Immature natural killer cell (primary cell): ENCODE results near the gene MT1M. TPM values are rescaled to one million over a fixed set of nuclear protein-coding genes. Genes with fewer than 3 reads are reported as not detected.
A peak's percentile ranks its signal among the peaks of the same experiment; 100 is the strongest.
"Not testable (repeated sequence)": the region's sequence is repeated elsewhere in the genome, so short reads cannot be mapped to it uniquely, and the experiment has no call there.

Source experiments
- DNase-seq, 3 donors: peaks; one replicate each; pipeline ENCODE4 v3.0.0; 2022; ENCODE audit warnings: mixed read lengths in 1 of 3
- H3K27ac Mint-ChIP-seq, 6 donors: one replicate each; pipeline ENCODE4 v1.8.0; 2020; ENCODE audit warnings: mixed read lengths in 6 of 6, mild to moderate bottlenecking in 5 of 6, inconsistent platforms in 4 of 6, moderate library complexity in 3 of 6
- H3K27me3 Mint-ChIP-seq, 3 donors: one replicate each; pipeline ENCODE4 v1.8.0; 2020 to 2021; ENCODE audit warnings: low read depth in 3 of 3, mild to moderate bottlenecking in 3 of 3, mixed read lengths in 3 of 3, moderate library complexity in 3 of 3, inconsistent platforms in 1 of 3
- H3K36me3 Mint-ChIP-seq, 3 donors: one replicate each; pipeline ENCODE4 v1.8.0; 2020; ENCODE audit warnings: mixed read lengths in 3 of 3, inconsistent platforms in 2 of 3, mild to moderate bottlenecking in 2 of 3
- H3K4me1 Mint-ChIP-seq, 2 donors: one replicate each; pipeline ENCODE4 v1.8.0; 2020; ENCODE audit warnings: inconsistent platforms in 2 of 2, mild to moderate bottlenecking in 2 of 2, mixed read lengths in 2 of 2, moderate library complexity in 1 of 2
- H3K4me3 Mint-ChIP-seq, 5 donors: one replicate each; pipeline ENCODE4 v1.8.0; 2020; ENCODE audit warnings: mild to moderate bottlenecking in 5 of 5, mixed read lengths in 5 of 5, inconsistent platforms in 3 of 5, moderate library complexity in 3 of 5
- H3K9me3 Mint-ChIP-seq, 6 donors: one replicate each; pipeline ENCODE4 v1.8.0; 2020; ENCODE audit warnings: mild to moderate bottlenecking in 6 of 6, mixed read lengths in 6 of 6, inconsistent platforms in 4 of 6, moderate library complexity in 3 of 6
- polyA plus RNA-seq, 3 donors: library from polyadenylated mRNA; unstranded; fragments of 300-500 nt; fragmentation: Illumina TruSeq; gene quantifications; one replicate each; pipeline ENCODE4 v1.2.3, GENCODE V29; 2021

The MT1M gene
- polyA plus RNA-seq, 3 donors from 2014 or later = not detected

DNA sequence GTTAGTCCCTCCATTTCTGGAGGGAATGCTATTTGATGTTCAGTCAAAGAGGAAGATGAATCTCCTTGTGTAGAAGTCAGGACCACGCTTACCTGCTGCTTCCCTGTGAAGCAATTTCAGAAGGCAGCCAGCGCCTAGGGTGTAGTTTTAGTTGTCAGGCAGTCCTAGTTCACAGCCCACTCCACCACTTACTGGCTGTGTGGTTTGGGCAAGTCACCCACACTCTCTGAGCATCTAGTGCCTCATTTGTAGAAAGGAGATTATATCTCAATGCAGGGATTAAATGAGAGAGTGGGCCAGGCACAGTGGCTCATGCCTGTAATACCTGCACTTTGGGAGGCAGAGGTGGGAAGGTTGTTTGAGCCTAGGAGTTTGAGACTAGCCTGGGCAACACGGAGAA, 39.7 kb downstream of the MT1M start:
- not testable (repeated sequence) for DNase-seq, H3K4me3 Mint-ChIP-seq, H3K9me3 Mint-ChIP-seq, H3K36me3 Mint-ChIP-seq, H3K27ac Mint-ChIP-seq
- H3K4me1 Mint-ChIP-seq = peaks cover 13 to 16% of the 10 kb centered on the region in 2 donors
- peaks cover 27 to 32% (median 30%) of the 10 kb centered on the region in 3 donors for H3K27me3 Mint-ChIP-seq

DNA sequence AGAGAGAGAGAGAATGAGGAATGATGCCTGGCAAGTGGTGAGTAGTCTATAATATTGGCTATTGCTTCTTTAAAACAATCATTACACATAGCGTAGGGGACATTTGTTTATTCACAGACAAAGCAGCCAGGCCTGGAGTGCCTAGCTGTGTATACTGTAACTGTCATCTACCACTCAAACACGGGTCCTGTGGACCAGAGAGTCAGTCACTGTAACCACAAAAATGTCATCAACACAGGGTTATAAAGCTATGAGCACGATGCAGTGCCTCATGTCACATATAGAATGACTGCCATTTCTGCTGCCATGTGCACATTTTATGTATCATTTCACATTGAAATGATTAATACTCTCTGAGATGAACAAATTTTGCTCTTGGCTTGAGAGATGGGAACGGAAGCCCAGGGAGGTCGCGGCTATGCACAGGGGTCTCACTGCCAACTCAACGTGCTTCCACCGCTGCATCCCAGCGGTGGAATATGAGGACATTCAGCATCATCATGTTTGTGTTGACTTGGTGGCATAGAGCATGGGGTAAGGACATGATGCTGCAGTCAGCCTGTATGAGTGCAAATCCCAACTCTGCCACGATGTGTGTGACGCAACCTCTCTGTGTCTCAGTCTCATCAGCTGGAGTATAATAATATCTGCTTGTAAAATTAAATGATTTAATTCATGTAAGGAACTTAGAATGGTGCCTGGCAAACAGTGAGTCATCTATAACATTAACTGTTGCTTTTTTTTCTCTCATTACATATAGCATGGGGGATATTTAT, 40.5 kb downstream of the MT1M start:
- H3K4me3 Mint-ChIP-seq = no peak overlapping the region
- H3K27ac Mint-ChIP-seq = no peak overlapping the region
- peaks cover 13 to 16% of the 10 kb centered on the region in 2 donors for H3K4me1 Mint-ChIP-seq
- H3K27me3 Mint-ChIP-seq = peaks cover 21 to 32% (median 27%) of the 10 kb centered on the region in 3 donors
- DNase-seq = no peak
- no peaks in the 10 kb centered on the region for H3K9me3 Mint-ChIP-seq
- no peaks in the 10 kb centered on the region for H3K36me3 Mint-ChIP-seq

DNA sequence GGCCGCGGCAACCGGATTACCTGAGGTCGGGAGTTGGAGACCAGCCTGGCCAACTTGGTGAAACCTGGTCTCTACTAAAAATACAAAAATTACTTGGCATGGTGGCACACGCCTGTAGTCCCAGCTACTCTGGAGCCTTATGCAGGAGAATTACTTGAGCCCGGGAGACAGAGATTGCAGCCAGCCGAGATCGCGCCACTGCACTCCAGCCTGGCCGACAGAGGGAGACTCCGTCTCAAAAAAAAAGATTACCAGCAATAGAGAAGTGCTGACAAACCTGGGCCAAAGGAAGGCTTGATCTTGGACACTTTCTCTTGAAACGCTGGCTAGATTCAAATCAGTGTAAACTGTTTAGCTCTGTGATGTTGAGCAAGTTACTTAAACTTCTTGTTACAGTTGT, 41.5 kb downstream of the MT1M start:
- H3K9me3 Mint-ChIP-seq = no peaks in the 10 kb centered on the region
- H3K4me3 Mint-ChIP-seq = peak overlapping the region in 1 of 5 donors; percentile 28
- no peak overlapping the region for H3K27ac Mint-ChIP-seq
- peak in 1 of 3 donors; percentile 10 for DNase-seq
- no peaks in the 10 kb centered on the region for H3K36me3 Mint-ChIP-seq
- peaks cover 12 to 13% of the 10 kb centered on the region in 2 donors for H3K4me1 Mint-ChIP-seq
- peaks cover 17 to 28% (median 23%) of the 10 kb centered on the region in 3 donors for H3K27me3 Mint-ChIP-seq

DNA sequence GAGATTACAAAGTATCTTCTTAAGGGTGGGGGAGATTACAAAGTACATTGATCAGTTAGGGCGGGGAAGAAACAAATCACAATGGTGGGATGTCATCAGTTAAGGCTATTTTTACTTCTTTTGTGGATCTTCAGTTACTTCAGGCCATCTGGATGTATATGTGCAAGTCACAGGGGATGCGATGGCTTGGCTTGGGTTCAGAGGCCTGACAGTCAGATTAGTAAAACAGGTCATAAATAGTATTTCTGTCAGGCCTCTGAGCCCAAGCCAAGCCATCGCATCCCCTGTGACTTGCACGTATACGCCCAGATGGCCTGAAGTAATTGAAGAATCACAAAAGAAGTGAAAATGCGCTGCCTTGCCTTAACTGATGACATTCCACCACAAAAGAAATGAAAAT, 42.1 kb downstream of the MT1M start:
- H3K4me3 Mint-ChIP-seq, H3K9me3 Mint-ChIP-seq: not testable (repeated sequence)
- peaks cover 17 to 28% (median 20%) of the 10 kb centered on the region in 3 donors for H3K27me3 Mint-ChIP-seq

GRCh38 chr16:56675685-56676210, 43.3 kb downstream of the MT1M start:
- DNase-seq = peak in 2 of 3 donors; percentile 40 to 45
- H3K27ac Mint-ChIP-seq = no peak overlapping the region
- H3K27me3 Mint-ChIP-seq = peaks cover 14 to 28% (median 18%) of the 10 kb centered on the region in 3 donors
- H3K4me1 Mint-ChIP-seq = peaks cover 12 to 13% of the 10 kb centered on the region in 2 donors
- H3K9me3 Mint-ChIP-seq = no peaks in the 10 kb centered on the region
- H3K36me3 Mint-ChIP-seq = no peaks in the 10 kb centered on the region
- H3K4me3 Mint-ChIP-seq = peak overlapping the region; percentile 42 to 84 (median 65)

More for the DNA sequence above, 42.1 kb downstream of the MT1M start:
- DNase-seq, H3K36me3 Mint-ChIP-seq, H3K27ac Mint-ChIP-seq: not testable (repeated sequence)
- H3K4me1 Mint-ChIP-seq = peaks cover 12 to 13% of the 10 kb centered on the region in 2 donors

- Mint-ChIP-seq H3K4me3 (no peak overlapping the region), H3K9me3 (no peaks in the 10 kb centered on the region), H3K27me3 (peaks cover 13 to 20% (median 14%) of the 10 kb centered on the region in 3 donors), H3K27ac (no peak overlapping the region), H3K36me3 (no peaks in the 10 kb centered on the region), H3K4me1 (peaks cover 21 to 26% of the 10 kb centered on the region in 2 donors)
- DNase-seq = no peak
Measured at GRCh38 chr16:56677474-56677873, 45.0 kb downstream of the MT1M start.

DNA sequence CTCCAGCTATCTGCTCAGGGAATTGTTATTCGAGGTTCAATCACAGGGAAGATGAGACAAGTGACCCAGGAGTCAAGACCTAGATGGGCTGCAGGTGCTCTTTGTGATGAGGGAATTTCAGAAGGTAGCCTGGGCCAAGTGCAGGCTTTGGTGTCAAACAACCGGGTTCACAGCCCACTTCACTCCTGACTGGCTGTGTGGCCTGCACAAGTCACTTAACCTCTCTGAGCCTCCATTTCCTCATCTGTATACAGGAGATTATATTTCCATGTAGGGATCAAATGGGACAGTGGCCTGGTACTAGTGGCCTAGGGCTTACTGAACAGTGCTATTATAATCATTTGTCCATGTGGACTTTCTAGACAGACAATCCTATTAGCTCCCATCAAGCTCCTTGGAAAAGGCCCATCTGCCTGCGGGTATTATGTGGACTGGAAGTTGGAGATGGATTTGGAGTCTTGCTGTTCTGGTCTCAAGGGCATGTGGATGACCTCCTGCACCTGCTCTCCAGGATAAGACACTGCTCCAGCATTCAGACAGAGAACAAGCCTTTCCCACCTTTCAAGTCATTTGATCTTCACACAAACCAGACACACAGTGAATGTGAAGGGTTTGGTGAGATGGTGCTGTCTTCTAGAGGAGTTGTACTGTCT, 46.7 kb downstream of the MT1M start:
- Mint-ChIP-seq H3K4me1 (peaks cover 30 to 43% of the 10 kb centered on the region in 2 donors), H3K36me3 (peaks cover 0 to 4% (median 0%) of the 10 kb centered on the region in 3 donors), H3K27ac (no peak overlapping the region), H3K9me3 (no peaks in the 10 kb centered on the region), H3K4me3 (no peak overlapping the region), H3K27me3 (peaks cover 8% of the 10 kb centered on the region in 3 donors)
- no peak for DNase-seq

- Mint-ChIP-seq H3K27ac (no peak overlapping the region), H3K9me3 (no peaks in the 10 kb centered on the region), H3K4me3 (no peak overlapping the region), H3K4me1 (peaks cover 29 to 44% of the 10 kb centered on the region in 2 donors), H3K27me3 (peaks cover 5 to 7% (median 7%) of the 10 kb centered on the region in 3 donors), H3K36me3 (peaks cover 0 to 4% (median 0%) of the 10 kb centered on the region in 3 donors)
- DNase-seq = no peak
Measured at GRCh38 chr16:56679818-56680217, 47.4 kb downstream of the MT1M start.

DNA sequence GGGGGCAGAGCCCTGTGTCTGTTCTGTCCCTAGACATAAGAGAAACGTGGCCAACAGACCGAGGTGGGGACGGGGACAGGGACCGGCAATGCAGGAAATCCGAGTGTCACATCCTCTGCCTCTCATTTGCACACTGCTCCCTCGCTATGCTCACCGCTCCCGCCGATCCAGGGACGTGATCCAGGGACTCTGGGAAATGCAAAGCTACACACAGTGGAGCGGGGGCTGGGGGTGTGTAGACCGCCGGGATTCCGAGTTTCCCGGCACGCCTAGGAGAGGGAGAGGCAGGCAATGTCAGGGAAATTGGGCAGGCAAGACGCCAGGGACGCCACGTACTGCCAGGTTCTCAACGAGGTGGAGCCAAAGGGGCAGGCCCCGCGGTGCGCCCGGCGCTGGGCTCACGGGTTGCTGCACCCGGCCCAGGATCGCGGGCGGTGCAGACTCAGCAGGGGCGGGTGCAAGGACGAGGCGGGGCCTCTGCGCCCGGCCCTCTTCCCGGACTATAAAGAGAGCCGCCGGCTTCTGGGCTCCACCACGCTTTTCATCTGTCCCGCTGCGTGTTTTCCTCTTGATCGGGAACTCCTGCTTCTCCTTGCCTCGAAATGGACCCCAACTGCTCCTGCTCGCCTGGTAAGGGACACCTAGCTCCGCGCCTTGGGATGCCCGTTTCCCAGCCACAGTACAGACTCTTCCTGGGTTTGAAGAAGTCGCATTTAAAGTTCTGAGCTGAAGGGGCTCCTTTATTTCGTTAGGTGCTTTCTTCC, 49.7 kb downstream of the MT1M start, which contains the start of gene MT1X:
Gene MT1X (plus strand): TSS at position 532 of the 764 bp plus-strand sequence. CDS start 71 bp downstream, at position 603.
- H3K4me3 Mint-ChIP-seq = peak within 1 kb of the TSS; percentile 93 to 97 (median 95)
- H3K4me1 Mint-ChIP-seq = peaks cover 20 to 32% of the 10 kb centered on the region in 2 donors
- peak within 1 kb of the TSS; percentile 82 to 93 (median 88) for H3K27ac Mint-ChIP-seq
- DNase-seq = peak; percentile 74 to 86 (median 85)
- peaks cover 0 to 8% (median 3%) of the 10 kb centered on the region in 3 donors for H3K36me3 Mint-ChIP-seq
- peaks cover 2 to 3% (median 3%) of the 10 kb centered on the region in 3 donors for H3K27me3 Mint-ChIP-seq
- no peaks in the 10 kb centered on the region for H3K9me3 Mint-ChIP-seq

DNA sequence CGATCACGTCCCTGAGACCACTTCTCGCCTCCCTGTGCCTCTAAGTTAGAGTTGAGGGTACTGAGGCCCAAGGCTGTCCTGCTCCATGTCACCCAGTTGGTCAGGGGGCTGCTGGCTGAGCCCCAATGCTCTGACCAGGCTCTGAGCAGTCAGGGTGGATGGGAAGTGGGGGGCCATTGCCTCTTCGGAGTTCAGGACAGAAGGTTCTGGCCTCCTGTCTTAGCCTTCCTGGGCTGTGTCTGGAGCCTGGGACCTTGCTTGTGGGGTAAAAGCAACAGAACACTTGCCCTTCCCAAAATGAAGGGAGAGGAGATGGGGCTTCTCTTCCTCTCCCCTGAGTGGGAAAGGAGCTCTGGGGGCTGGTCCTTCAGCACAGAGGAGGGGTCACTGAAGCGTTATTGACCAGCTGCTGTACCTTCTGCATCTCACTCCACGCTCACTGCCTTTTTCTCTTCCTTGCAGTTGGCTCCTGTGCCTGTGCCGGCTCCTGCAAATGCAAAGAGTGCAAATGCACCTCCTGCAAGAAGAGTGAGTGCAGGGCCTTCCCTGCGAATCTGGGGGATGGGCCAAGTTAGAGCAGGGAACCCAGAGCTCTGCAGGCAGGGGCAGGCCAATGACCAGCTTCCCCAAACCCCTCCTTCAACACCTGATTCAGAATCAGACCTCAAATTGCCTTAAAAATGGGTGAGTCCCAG, 50.4 kb downstream of the MT1M start:
- Mint-ChIP-seq H3K36me3 (peaks cover 0 to 8% (median 3%) of the 10 kb centered on the region in 3 donors), H3K27me3 (peaks cover 1 to 3% (median 3%) of the 10 kb centered on the region in 3 donors), H3K27ac (peak overlapping the region; percentile 68 to 93 (median 87)), H3K9me3 (no peaks in the 10 kb centered on the region), H3K4me3 (peak overlapping the region; percentile 93 to 97 (median 95)), H3K4me1 (peaks cover 20 to 32% of the 10 kb centered on the region in 2 donors)
- DNase-seq = no peak
